ELR (cell line): ENCODE measurements around the gene PRCC.

ENCODE experiments used
- DNase-seq: peaks from one replicate; pipeline ENCODE4 v3.0.0-alpha.2; 2015; ENCODE audit warnings: low read depth

The PRCC gene

DNA sequence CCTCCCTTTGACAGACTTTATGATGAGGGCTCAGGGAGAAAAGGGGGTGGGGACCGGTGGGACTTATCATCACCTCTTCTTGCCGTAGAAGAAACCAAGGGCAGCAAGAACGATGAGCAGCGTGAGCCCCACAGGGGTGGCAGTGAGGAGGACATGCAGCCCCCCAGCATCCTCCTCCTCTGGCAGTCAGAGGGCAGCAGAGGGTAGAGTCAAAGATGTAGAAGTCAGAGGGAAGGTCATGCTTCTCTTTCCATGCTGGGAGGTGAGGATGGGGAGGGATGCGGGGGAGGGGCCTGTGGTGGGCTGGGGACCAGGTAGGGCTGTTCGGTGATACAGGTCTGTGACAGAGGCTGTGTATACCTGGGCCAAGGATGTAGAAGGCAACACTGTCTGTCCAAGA is 76.8 kb downstream of the PRCC start:
- no peak for DNase-seq

GRCh38 chr1:156844638-156845037 is 77.3 kb downstream of the PRCC start:
- DNase-seq = no peak

- DNase-seq = no peak
Measured at GRCh38 chr1:156845055-156845952, 78.0 kb downstream of the PRCC start.

DNA sequence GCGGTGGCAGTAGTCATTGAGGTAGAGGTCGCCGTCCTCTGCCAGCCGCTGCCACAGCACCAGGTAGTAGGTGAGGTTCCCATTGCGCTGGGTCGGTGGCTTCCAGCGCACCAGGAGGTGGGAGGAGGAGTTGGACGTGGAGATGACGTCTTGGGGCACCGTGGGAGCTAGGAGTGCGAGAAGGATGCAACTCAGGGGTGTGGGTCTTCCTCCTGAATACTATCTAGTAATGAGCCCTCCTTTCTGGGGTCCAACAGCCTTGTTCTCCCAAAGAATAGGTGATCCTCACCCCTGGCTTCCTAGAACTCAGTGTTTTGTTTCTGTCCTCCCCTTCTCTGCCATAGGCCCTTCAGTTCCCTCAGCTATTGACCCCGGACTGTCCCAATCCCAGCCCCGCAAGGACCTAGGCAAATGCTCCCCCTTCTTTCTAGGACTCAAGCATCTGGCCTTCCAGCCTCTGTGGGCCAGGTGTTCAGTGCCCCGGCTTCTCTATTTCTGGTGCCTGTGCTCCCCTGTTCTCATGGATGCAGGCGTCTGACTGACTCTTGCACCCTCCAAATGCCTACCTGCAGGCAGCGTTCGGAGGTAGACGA is 78.7 kb downstream of the PRCC start:
- DNase-seq = no peak

DNA sequence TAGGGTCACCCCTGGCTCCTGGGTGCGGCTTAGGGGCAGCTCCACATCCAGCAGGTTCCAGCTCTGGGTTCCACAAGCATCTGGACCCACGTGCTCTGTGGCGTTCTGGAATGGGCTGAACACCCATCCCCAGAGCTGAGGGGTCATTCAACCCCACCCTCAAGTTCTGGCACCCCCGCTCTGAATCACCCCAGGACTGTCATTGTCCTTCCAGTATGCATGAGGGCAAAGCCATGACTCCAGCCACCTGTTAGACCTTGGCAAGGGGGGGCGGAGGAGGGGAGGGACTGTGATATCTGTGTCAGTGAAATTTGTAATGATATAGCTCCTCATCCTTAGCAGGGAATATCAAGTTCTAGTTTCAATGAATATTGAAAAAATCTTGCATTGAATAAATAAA is 79.3 kb downstream of the PRCC start:
- no peak for DNase-seq

GRCh38 chr1:156847591-156848460 is 80.5 kb downstream of the PRCC start:
- DNase-seq = no peak

DNA sequence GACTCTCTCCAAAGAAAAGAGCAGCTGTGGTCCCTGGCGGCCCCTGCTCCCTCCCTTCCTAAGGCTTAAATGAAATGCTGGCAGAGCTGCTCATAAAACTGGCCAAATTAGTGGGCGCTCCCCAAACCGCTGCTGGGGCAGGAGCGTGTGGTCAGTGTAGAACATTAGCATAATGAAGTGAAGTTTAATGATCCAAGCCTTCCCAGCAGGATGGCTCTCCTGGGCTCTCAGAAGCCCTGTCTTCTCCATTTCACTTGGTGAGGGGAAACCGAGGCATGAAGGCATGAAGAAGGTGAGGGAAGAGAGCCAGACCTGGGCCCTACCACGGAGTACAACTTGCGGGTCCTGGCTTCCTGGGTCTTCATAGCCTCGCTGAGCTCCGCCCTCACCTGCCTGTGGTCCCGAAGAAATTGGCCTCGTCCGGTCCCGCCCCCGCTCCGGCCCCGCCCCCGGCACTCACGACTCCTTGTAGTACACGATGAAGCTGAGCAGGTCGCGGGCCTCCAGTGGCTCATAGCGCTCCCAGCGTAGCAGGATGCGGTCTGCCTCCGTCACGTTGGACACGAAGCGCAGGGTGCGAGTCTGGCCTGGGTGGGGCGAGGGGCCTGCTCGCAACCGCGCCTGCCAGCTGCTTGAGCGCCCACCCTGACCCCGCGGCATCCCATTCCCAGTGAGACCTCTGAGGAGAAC is 81.3 kb downstream of the PRCC start:
- no peak for DNase-seq

GRCh38 chr1:156849151-156849496 is 81.8 kb downstream of the PRCC start:
- DNase-seq = no peak
